Cardiac fibroblast (primary cell): ENCODE data around the gene PXMP4.

Source experiments
- DNase-seq, 2 donors: peaks; one replicate each; pipeline versions ENCODE4 v3.0.0 to v3.0.0-alpha.2; 2010; ENCODE audit warnings: low read depth in 2 of 2
- H3K4me3 ChIP-seq, 2 donors: replicated peaks in 1 of 2; 1 replicate in 1 of 2; 2 replicates in 1 of 2; pipeline ENCODE4 v1.5.1; 2011; ENCODE audit warnings: low read depth in 2 of 2, low read length in 2 of 2, mild to moderate bottlenecking in 2 of 2, moderate library complexity in 1 of 2
- CTCF ChIP-seq: IDR thresholded peaks from one replicate; pipeline ENCODE4 v1.5.1; 2011; ENCODE audit warnings: low read depth, mild to moderate bottlenecking, low read length, inconsistent platforms

Gene PXMP4

GRCh38 chr20:33689493-33689892 lies 30.6 kb downstream of the PXMP4 start:
- DNase-seq: no peak
- H3K4me3 ChIP-seq: no peak overlapping the region
- TF ChIP-seq CTCF: no peak

GRCh38 chr20:33688938-33689424 lies 31.1 kb downstream of the PXMP4 start:
- TF ChIP-seq CTCF: no peak
- H3K4me3 ChIP-seq: no peak overlapping the region
- DNase-seq: no peak

GRCh38 chr20:33687993-33688937 lies 31.8 kb downstream of the PXMP4 start:
- H3K4me3 ChIP-seq: no peak overlapping the region
- no peak for TF ChIP-seq CTCF
- DNase-seq: no peak

GRCh38 chr20:33687370-33687915 lies 32.7 kb downstream of the PXMP4 start:
- no peak overlapping the region for H3K4me3 ChIP-seq
- no peak for TF ChIP-seq CTCF
- DNase-seq: peak; percentile 67 to 74

- DNase-seq: no peak
- TF ChIP-seq CTCF: no peak
- peak overlapping the region in 1 of 2 donors; percentile 26 for H3K4me3 ChIP-seq
Measured at GRCh38 chr20:33686984-33687366, 33.1 kb downstream of the PXMP4 start.

- H3K4me3 ChIP-seq: peak within 1 kb of the TSS; percentile 26 to 49
- peak; percentile 25 for TF ChIP-seq CTCF
- peak; percentile 87 to 92 for DNase-seq
Measured at GRCh38 chr20:33686100-33686983, 33.8 kb downstream of the PXMP4 start, which contains the start of gene E2F1. Gene E2F1, minus strand, starts transcription at chr20:33686385. Its CDS starts 121 bp downstream, at chr20:33686264.
